Lower lobe of right lung (tissue), 2 donors: ENCODE results near the gene PHKA2. TPM values are rescaled to one million over a fixed set of nuclear protein-coding genes. Genes with fewer than 3 reads are reported as not detected.

Source experiments
- ATAC-seq, 2 donors: fragments of 200-7000 bp; cut with Tn5 transposase; one replicate each; pipeline ENCODE4 v1.9.1; 2020 to 2022; ENCODE audit warnings: mild to moderate bottlenecking in 2 of 2, moderate library complexity in 2 of 2
- DNase-seq: peaks from one replicate; pipeline ENCODE4 v3.0.0-alpha.2; 2020
- H3K27ac ChIP-seq: fragments of 200-600 bp; one replicate; pipeline ENCODE4 v1.8.0; 2022
- H3K27me3 ChIP-seq: fragments of 200-600 bp; one replicate; pipeline ENCODE4 v1.8.0; 2022; ENCODE audit warnings: low read depth
- H3K36me3 ChIP-seq: fragments of 200-600 bp; one replicate; pipeline ENCODE4 v1.8.0; 2022; ENCODE audit warnings: mild to moderate bottlenecking
- H3K4me1 ChIP-seq: fragments of 200-600 bp; one replicate; pipeline ENCODE4 v1.8.0; 2022
- H3K4me3 ChIP-seq: fragments of 200-600 bp; one replicate; pipeline ENCODE4 v1.8.0; 2022; ENCODE audit warnings: mild to moderate bottlenecking
- H3K9me3 ChIP-seq: fragments of 200-600 bp; one replicate; pipeline ENCODE4 v1.8.0; 2022
- CTCF ChIP-seq: fragments of 200-600 bp; IDR thresholded peaks from one replicate; pipeline ENCODE4 v1.8.0; 2022; ENCODE audit warnings: antibody characterized with exemption, mild to moderate bottlenecking
- intact Hi-C: fragments of 100-400 bp; cut with DNase I; formaldehyde crosslinking; loops from one replicate; pipeline ENCODE4 v1.11.0; 2022
- total RNA-seq: library from RNA; stranded (reverse); fragmentation: NEBNext Ultra II Directional; extraction: Animal tissue kit (Norgen Biotek cat#: 25700); gene quantifications from one replicate; pipeline ENCODE4 v1.2.1, GENCODE V29; 2021
- donor health status: DM: no; HTN: yes; CAD: no; lungs with severe emphysema.

PHKA2 gene
- total RNA-seq, 1 donor from 2014 or later: 27.5 TPM

DNA sequence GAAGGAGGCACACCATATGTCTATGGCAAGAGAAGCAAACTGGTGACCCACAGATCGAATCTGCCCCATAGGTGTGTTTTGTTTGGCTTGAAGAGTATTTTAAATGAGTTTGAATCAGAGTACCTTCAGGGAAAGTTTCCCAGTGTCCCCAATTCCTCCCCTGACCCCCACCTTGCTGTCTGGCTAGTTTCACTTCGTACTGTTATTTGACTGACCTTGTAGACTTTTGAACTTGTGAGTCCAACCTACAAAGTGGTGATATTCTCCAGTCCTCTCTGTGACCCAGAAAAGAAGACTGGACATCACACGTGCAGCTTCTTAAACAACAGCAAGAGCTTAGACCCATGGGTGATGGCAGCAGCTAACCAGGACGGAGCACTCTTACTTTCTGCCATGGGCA, 39.4 kb downstream of the PHKA2 start:
- DNase-seq (no peak), ATAC-seq (no peak)
- Histone ChIP-seq H3K36me3 (peaks cover 12% of the 10 kb centered on the region), H3K4me3 (no peak overlapping the region), H3K27ac (no peak overlapping the region), H3K9me3 (no peaks in the 10 kb centered on the region), H3K4me1 (no peaks in the 10 kb centered on the region), H3K27me3 (no peaks in the 10 kb centered on the region)
- intact Hi-C loops: no loop called here
- TF ChIP-seq CTCF: no peak

- intact Hi-C loops: no loop called here
- TF ChIP-seq CTCF: no peak
- DNase-seq (no peak), ATAC-seq (no peak)
- Histone ChIP-seq H3K27ac (no peak overlapping the region), H3K9me3 (no peaks in the 10 kb centered on the region), H3K4me1 (no peaks in the 10 kb centered on the region), H3K36me3 (peaks cover 25% of the 10 kb centered on the region), H3K4me3 (no peak overlapping the region), H3K27me3 (no peaks in the 10 kb centered on the region)
Observed at GRCh38 chrX:18941896-18942295, 42.0 kb downstream of the PHKA2 start.

GRCh38 chrX:18938710-18939109, 45.2 kb downstream of the PHKA2 start:
- H3K9me3 ChIP-seq: no peaks in the 10 kb centered on the region

DNA sequence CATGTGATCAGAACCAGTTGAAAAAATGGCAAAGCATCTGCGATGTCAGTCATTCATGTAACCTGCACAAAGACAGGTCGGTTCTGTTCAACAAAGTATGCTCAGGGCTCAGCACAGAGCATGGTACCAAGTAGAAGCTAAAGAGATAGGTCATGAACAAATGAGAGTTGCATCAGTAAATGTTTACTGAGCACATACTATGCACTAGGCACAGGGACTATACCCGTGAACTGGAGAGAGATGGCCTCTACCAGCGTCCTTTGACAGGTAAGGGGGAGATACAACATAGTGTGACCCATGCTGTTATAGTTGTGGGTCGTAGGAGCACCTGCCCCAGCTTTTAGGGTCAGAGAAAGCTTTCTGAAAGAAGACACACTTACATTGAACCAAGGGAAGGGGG, 46.7 kb downstream of the PHKA2 start:
- intact Hi-C loops: no loop called here
- H3K4me3 ChIP-seq: no peak overlapping the region
- no peaks in the 10 kb centered on the region for H3K9me3 ChIP-seq
- ATAC-seq (no peak), DNase-seq (no peak)
- no peaks in the 10 kb centered on the region for H3K27me3 ChIP-seq
- H3K27ac ChIP-seq: no peak overlapping the region
- peaks cover 31% of the 10 kb centered on the region for H3K36me3 ChIP-seq
- TF ChIP-seq CTCF: no peak
- no peaks in the 10 kb centered on the region for H3K4me1 ChIP-seq

More at GRCh38 chrX:18938710-18939109, 45.2 kb downstream of the PHKA2 start:
- DNase-seq (no peak), ATAC-seq (no peak)
- no peaks in the 10 kb centered on the region for H3K4me1 ChIP-seq
- H3K27ac ChIP-seq: no peak overlapping the region
- H3K36me3 ChIP-seq: peaks cover 31% of the 10 kb centered on the region
- H3K27me3 ChIP-seq: no peaks in the 10 kb centered on the region
- no peak for TF ChIP-seq CTCF
- no peak overlapping the region for H3K4me3 ChIP-seq
- intact Hi-C loops: no loop called here

- no peak overlapping the region for H3K27ac ChIP-seq
- no peak for TF ChIP-seq CTCF
- ATAC-seq (no peak), DNase-seq (no peak)
- intact Hi-C loops: no loop called here
- H3K9me3 ChIP-seq: no peaks in the 10 kb centered on the region
- no peak overlapping the region for H3K4me3 ChIP-seq
- H3K4me1 ChIP-seq: no peaks in the 10 kb centered on the region
- peaks cover 30% of the 10 kb centered on the region for H3K36me3 ChIP-seq
- no peaks in the 10 kb centered on the region for H3K27me3 ChIP-seq
Observed at GRCh38 chrX:18935893-18936292, 48.0 kb downstream of the PHKA2 start.

GRCh38 chrX:18934708-18935107, 49.2 kb downstream of the PHKA2 start:
- intact Hi-C loops: no loop called here
- no peak for TF ChIP-seq CTCF
- H3K4me1 ChIP-seq: no peaks in the 10 kb centered on the region
- no peak for DNase-seq
- ATAC-seq: no peak
- no peak overlapping the region for H3K27ac ChIP-seq
- H3K9me3 ChIP-seq: no peaks in the 10 kb centered on the region
- H3K36me3 ChIP-seq: peaks cover 32% of the 10 kb centered on the region
- no peak overlapping the region for H3K4me3 ChIP-seq
- no peaks in the 10 kb centered on the region for H3K27me3 ChIP-seq
